A204.1 (cell line): ENCODE results near the gene POMT2.
"Not testable (repeated sequence)": the region's sequence is repeated elsewhere in the genome, so short reads cannot be mapped to it uniquely, and the experiment has no call there.

Source experiments
- FAIRE-seq: peaks from 2 replicates; lab custom pipeline; 2012; peaks lifted over from hg19 to GRCh38; lab: Jason Lieb, UNC

POMT2 gene

GRCh38 chr14:77296906-77297305 is 23.8 kb downstream of the POMT2 start:
- no peak for FAIRE-seq

GRCh38 chr14:77296155-77296554 is 24.5 kb downstream of the POMT2 start:
- FAIRE-seq: no peak

GRCh38 chr14:77290705-77291104 is 30.0 kb downstream of the POMT2 start:
- no peak for FAIRE-seq

GRCh38 chr14:77286576-77286975 is 34.1 kb downstream of the POMT2 start:
- no peak for FAIRE-seq

GRCh38 chr14:77284466-77284865 is 36.2 kb downstream of the POMT2 start:
- FAIRE-seq: no peak

- FAIRE-seq: no peak
These were observed 36.6 kb downstream of the POMT2 start for GRCh38 chr14:77284066-77284465.

- FAIRE-seq: no peak
These were observed 38.8 kb downstream of the POMT2 start for GRCh38 chr14:77281852-77282410.

GRCh38 chr14:77280921-77281320 is 39.8 kb downstream of the POMT2 start:
- not testable (repeated sequence) for FAIRE-seq

GRCh38 chr14:77279719-77280118 is 41.0 kb downstream of the POMT2 start:
- no peak for FAIRE-seq

GRCh38 chr14:77278461-77279230 is 42.0 kb downstream of the POMT2 start:
- no peak for FAIRE-seq

- no peak for FAIRE-seq
These were observed 43.7 kb downstream of the POMT2 start for GRCh38 chr14:77276959-77277358.

- FAIRE-seq: no peak
These were observed 44.3 kb downstream of the POMT2 start for GRCh38 chr14:77276295-77276935.

- no peak for FAIRE-seq
These were observed 45.1 kb downstream of the POMT2 start for GRCh38 chr14:77275601-77276017.

- no peak for FAIRE-seq
These were observed 45.6 kb downstream of the POMT2 start for GRCh38 chr14:77275041-77275580.

- FAIRE-seq: no peak
These were observed 46.9 kb downstream of the POMT2 start for GRCh38 chr14:77273796-77274195.

GRCh38 chr14:77272261-77272660 is 48.4 kb downstream of the POMT2 start:
- no peak for FAIRE-seq

GRCh38 chr14:77271113-77271710 is 49.5 kb downstream of the POMT2 start, which contains the start of gene NGB:
Gene NGB (minus strand): TSS chr14:77271206. CDS start chr14:77270937, 269 bp downstream.
- no peak for FAIRE-seq

GRCh38 chr14:77270361-77271112 is 50.1 kb downstream of the POMT2 start:
- no peak for FAIRE-seq

- no peak for FAIRE-seq
These were observed 51.6 kb downstream of the POMT2 start for GRCh38 chr14:77268989-77269600.

GRCh38 chr14:77267937-77268699 is 52.6 kb downstream of the POMT2 start:
- no peak for FAIRE-seq

- no peak for FAIRE-seq
These were observed 54.3 kb downstream of the POMT2 start for GRCh38 chr14:77266336-77266735.
